H7 (cell line): ENCODE measurements around the gene PLD1. TPM values are rescaled to one million over a fixed set of nuclear protein-coding genes. Genes with fewer than 3 reads are reported as not detected.

Source experiments
- DNase-seq: peaks from one replicate; pipeline ENCODE4 v3.0.0; 2012
- H3K27me3 ChIP-seq: 2 replicates; pipeline ENCODE4 v1.6.0; 2011; ENCODE audit warnings: mild to moderate bottlenecking, low read length; ENCODE audit not compliant: control insufficient read depth, insufficient read depth
- H3K36me3 ChIP-seq: replicated peaks from 2 replicates; pipeline ENCODE4 v1.5.1; 2011; ENCODE audit warnings: low read length; ENCODE audit not compliant: control insufficient read depth, insufficient read depth
- H3K4me3 ChIP-seq: 2 replicates; pipeline ENCODE4 v1.5.1; 2011; ENCODE audit warnings: low read depth, mild to moderate bottlenecking, control low read depth, low read length, moderate library complexity; ENCODE audit not compliant: insufficient read depth
- total RNA-seq: library from RNA; depleted of rRNA; stranded (reverse); fragments of >200 nt; shearing (Covaris generic); gene quantifications from 2 replicates; pipeline ENCODE4 v1.2.3, GENCODE V29; 2014

Gene PLD1
- total RNA-seq, 1 experiment from 2014 or later: 2.3 TPM

GRCh38 chr3:171690281-171690680 is 120.0 kb downstream of the PLD1 start:
- Histone ChIP-seq H3K4me3 (no peak overlapping the region), H3K27me3 (no peaks in the 10 kb centered on the region), H3K36me3 (no peaks in the 10 kb centered on the region)
- DNase-seq: no peak

- no peaks in the 10 kb centered on the region for H3K36me3 ChIP-seq
- H3K4me3 ChIP-seq: no peak overlapping the region
- no peak for DNase-seq
- H3K27me3 ChIP-seq: no peaks in the 10 kb centered on the region
These were observed 121.7 kb downstream of the PLD1 start for GRCh38 chr3:171688593-171688992.

- Histone ChIP-seq H3K36me3 (no peaks in the 10 kb centered on the region), H3K4me3 (no peak overlapping the region), H3K27me3 (no peaks in the 10 kb centered on the region)
- no peak for DNase-seq
These were observed 122.3 kb downstream of the PLD1 start for GRCh38 chr3:171688002-171688401.

GRCh38 chr3:171687581-171687980 is 122.7 kb downstream of the PLD1 start:
- Histone ChIP-seq H3K36me3 (no peaks in the 10 kb centered on the region), H3K4me3 (no peak overlapping the region), H3K27me3 (no peaks in the 10 kb centered on the region)
- no peak for DNase-seq

- Histone ChIP-seq H3K36me3 (no peaks in the 10 kb centered on the region), H3K27me3 (no peaks in the 10 kb centered on the region), H3K4me3 (no peak overlapping the region)
- no peak for DNase-seq
These were observed 123.2 kb downstream of the PLD1 start for GRCh38 chr3:171687064-171687463.

GRCh38 chr3:171685116-171685895 is 125.0 kb downstream of the PLD1 start:
- DNase-seq: no peak
- Histone ChIP-seq H3K36me3 (no peaks in the 10 kb centered on the region), H3K4me3 (no peak overlapping the region), H3K27me3 (no peaks in the 10 kb centered on the region)

- DNase-seq: no peak
- H3K27me3 ChIP-seq: no peaks in the 10 kb centered on the region
These were observed 126.1 kb downstream of the PLD1 start for GRCh38 chr3:171684221-171684620.

GRCh38 chr3:171682743-171683142 is 127.5 kb downstream of the PLD1 start:
- Histone ChIP-seq H3K36me3 (no peaks in the 10 kb centered on the region), H3K4me3 (no peak overlapping the region), H3K27me3 (no peaks in the 10 kb centered on the region)
- DNase-seq: no peak

More at GRCh38 chr3:171684221-171684620, 126.1 kb downstream of the PLD1 start:
- H3K4me3 ChIP-seq: no peak overlapping the region
- no peaks in the 10 kb centered on the region for H3K36me3 ChIP-seq

GRCh38 chr3:171680726-171681411 is 129.4 kb downstream of the PLD1 start:
- DNase-seq: no peak
- no peak overlapping the region for H3K4me3 ChIP-seq
- H3K27me3 ChIP-seq: no peaks in the 10 kb centered on the region
- no peaks in the 10 kb centered on the region for H3K36me3 ChIP-seq

- no peaks in the 10 kb centered on the region for H3K36me3 ChIP-seq
- no peak for DNase-seq
- H3K4me3 ChIP-seq: no peak overlapping the region
- no peaks in the 10 kb centered on the region for H3K27me3 ChIP-seq
These were observed 131.3 kb downstream of the PLD1 start for GRCh38 chr3:171678971-171679492.

GRCh38 chr3:171677706-171678105 is 132.6 kb downstream of the PLD1 start:
- no peaks in the 10 kb centered on the region for H3K27me3 ChIP-seq
- no peaks in the 10 kb centered on the region for H3K36me3 ChIP-seq

GRCh38 chr3:171676601-171677175 is 133.6 kb downstream of the PLD1 start:
- Histone ChIP-seq H3K4me3 (no peak overlapping the region), H3K36me3 (no peaks in the 10 kb centered on the region), H3K27me3 (no peaks in the 10 kb centered on the region)
- DNase-seq: no peak

More at GRCh38 chr3:171677706-171678105, 132.6 kb downstream of the PLD1 start:
- DNase-seq: peak; percentile 7
- no peak overlapping the region for H3K4me3 ChIP-seq

- no peak for DNase-seq
- Histone ChIP-seq H3K4me3 (no peak overlapping the region), H3K36me3 (no peaks in the 10 kb centered on the region), H3K27me3 (no peaks in the 10 kb centered on the region)
These were observed 136.3 kb downstream of the PLD1 start for GRCh38 chr3:171673951-171674350.

GRCh38 chr3:171672538-171672937 is 137.7 kb downstream of the PLD1 start:
- Histone ChIP-seq H3K4me3 (no peak overlapping the region), H3K27me3 (no peaks in the 10 kb centered on the region), H3K36me3 (no peaks in the 10 kb centered on the region)
- DNase-seq: no peak

GRCh38 chr3:171672124-171672523 is 138.2 kb downstream of the PLD1 start:
- no peak for DNase-seq
- Histone ChIP-seq H3K27me3 (no peaks in the 10 kb centered on the region), H3K36me3 (no peaks in the 10 kb centered on the region), H3K4me3 (no peak overlapping the region)
